ENCODE data around the gene MSX1.

MSX1 gene

GRCh38 chr4:4869731-4870571 lies 10.5 kb downstream of the MSX1 start:
- DNase-seq (ENCODE audit: low spot score): no peak

DNA sequence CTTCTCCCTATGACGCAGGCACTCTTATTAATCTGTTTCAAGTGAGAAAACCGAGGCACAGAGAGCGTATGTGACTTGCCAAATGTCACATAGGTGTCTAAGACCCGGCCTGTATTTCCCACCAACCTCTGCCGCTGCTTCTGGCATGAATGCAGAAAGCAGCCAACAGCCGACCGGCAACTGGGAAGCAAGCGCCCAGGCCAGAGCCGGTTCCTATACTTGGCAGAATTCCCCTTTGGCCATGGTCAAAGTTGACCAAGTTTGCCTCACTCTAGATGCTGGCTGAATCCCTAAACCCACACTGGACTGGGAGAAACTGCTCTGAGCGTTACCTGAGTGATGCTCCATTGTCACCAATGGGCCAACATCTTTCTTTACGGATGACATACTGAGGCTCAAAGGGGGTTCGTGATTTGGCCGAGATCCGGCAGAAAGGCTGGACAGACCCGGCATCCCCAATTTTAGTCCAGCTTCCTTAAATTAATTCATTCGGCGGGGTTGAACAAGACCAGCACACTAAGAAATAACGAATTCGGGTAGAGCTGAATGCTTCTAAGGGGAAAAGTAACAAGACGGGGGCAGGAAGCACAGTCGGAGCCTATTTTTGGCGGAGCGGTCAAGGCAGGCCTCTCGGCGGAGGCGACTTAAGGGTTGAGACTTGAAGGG lies 11.2 kb downstream of the MSX1 start:
- DNase-seq (ENCODE audit: low spot score): no peak

DNA sequence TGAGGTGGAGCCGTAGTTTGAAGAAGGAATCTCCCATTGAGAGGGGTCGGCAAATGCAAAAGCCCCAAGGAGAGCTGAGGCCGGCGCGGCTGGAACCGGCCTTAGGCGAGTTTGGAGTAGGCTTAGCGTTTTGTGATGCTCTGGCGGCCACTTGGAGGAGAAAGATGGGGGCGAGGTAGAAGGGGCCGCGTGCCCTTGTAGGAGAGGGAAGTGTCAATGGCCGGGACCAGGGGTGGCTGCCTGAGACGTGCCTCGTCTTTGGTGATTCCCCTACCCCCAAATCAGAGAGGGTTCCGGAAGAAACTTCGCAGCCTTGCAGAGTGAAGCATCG lies 11.7 kb downstream of the MSX1 start:
- DNase-seq (ENCODE audit: low spot score): no peak

DNA sequence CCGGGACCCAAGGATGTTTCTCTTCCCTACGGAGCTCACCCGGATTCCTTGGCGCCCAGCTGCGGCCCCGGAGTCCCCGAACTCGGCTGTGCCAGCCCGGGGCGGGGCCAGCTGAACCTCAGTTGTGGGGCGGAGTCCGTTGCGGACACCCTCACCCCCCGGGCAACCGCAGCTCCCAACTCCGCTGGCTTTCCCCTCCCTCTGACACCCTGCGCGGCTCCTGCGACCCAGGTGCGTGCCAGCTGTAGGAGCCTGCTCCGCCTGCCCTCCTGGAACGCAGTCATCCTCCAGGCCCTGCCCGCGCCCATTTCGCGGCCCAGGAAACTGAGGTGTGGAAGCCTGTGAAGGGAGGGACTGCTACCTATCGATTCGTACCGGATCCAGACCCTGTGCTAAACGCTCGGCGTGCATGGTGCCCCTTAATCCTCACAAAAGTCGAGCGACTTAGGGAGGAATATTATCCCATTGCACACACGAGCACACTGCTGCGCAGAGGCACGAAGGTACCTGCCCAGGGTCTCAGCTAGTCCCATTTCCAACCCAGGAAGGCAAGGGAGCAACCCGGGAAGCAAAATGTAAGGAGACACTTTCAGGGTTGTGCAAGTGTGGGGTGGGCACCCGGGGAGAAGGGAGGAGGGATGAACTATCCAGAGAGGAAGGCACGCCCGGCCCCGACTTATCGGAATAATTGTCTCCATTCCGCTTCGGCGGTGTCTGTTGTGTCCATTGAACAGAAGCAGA lies 12.3 kb downstream of the MSX1 start:
- no peak for DNase-seq (ENCODE audit: low spot score)

- DNase-seq (ENCODE audit: low spot score): peak; percentile 69
Observed at GRCh38 chr4:4872314-4872903, 12.9 kb downstream of the MSX1 start.

- no peak for DNase-seq (ENCODE audit: low spot score)
Observed at GRCh38 chr4:4873203-4873602, 13.7 kb downstream of the MSX1 start.

GRCh38 chr4:4874254-4874653 lies 14.8 kb downstream of the MSX1 start:
- DNase-seq (ENCODE audit: low spot score): no peak

- peak; percentile 73 for DNase-seq (ENCODE audit: low spot score)
Observed at GRCh38 chr4:4875147-4875546, 15.7 kb downstream of the MSX1 start.

- DNase-seq (ENCODE audit: low spot score): peak; percentile 63
Observed at GRCh38 chr4:4875611-4876010, 16.1 kb downstream of the MSX1 start.

- no peak for DNase-seq (ENCODE audit: low spot score)
Observed at GRCh38 chr4:4876945-4877661, 17.6 kb downstream of the MSX1 start.

GRCh38 chr4:4880492-4880891 lies 21.0 kb downstream of the MSX1 start:
- peak; percentile 58 for DNase-seq (ENCODE audit: low spot score)

DNA sequence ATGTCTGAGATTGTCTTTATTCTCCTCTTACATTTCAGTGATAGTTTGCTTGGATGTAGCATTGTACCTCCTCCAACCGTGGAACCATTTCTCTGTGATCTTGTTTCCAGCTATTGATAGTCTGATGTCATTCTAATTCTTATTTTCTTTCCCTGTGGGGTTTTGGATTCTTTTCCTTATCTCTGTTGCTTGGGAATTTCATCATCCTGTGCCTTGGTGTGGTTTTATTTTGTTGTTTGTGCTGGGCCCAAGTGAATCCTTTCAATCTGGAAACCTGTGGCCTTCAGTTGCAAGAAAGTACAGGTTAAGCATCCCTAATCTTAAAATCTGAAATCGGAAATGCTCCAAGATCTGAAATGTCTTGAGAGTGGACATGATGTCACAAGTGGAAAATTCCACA lies 22.0 kb downstream of the MSX1 start:
- DNase-seq (ENCODE audit: low spot score): no peak

DNA sequence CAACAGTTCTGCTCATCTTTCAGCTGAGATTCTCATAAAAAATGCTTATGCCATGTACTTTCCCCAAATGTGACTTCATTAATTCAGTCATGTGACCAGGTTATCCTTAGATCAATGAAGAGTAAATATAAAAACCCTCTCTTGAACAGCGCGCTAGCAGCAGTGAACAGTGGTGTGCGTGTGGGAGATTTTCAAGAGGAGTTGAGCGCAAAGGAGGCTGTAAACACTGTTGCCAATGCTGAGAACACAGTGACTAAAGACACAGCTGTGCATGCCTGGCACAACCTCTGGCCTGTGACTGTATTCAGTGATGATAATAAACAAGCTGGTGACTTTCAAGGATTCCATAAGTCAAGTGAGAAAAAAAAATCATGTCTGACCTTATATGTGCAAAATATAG lies 25.1 kb downstream of the MSX1 start:
- no peak for DNase-seq (ENCODE audit: low spot score)

DNA sequence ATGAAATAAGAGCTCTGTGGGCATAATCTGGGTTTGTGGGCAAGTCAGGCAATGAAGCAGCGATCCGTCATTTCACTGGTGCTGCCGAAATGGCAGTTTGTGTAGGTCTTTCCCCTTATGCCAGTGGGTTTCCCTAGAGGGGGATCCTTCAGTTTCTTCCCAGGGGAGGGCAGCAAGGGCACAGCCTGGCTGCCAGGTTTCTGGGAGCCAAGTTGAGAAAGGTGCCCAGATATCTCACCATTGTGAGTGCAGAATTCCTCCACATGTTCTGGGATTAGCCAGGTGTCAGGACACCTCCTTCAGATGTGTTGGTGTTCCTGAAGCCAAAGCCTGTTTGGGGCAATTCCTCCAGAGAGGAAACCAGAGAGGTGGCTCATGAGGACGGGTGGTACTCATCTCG lies 28.0 kb downstream of the MSX1 start:
- no peak for DNase-seq (ENCODE audit: low spot score)

DNA sequence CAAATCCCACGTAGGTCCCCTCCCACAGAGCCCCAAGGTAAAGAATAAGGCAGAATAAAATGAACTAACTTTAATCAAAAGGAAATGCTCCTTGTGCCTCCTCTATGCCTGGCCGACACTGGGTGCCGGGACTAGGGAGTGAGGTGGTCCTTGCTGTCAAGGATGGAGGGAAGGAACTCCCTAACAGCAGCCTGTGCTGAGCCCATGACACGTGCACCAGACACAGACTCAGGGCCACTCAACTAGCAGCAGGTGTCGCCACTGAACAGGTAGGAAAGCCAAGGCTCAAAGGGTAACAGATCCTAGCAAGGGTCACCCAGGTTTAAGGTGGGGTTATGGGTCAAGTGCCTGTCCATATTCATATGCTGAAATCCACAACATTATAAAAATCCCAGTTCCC lies 29.2 kb downstream of the MSX1 start:
- DNase-seq (ENCODE audit: low spot score): no peak

- DNase-seq (ENCODE audit: low spot score): no peak
Observed at GRCh38 chr4:4889781-4890180, 30.3 kb downstream of the MSX1 start.

- DNase-seq (ENCODE audit: low spot score): no peak
Observed at GRCh38 chr4:4890574-4891255, 31.2 kb downstream of the MSX1 start.

- DNase-seq (ENCODE audit: low spot score): no peak
Observed at GRCh38 chr4:4893721-4894120, 34.3 kb downstream of the MSX1 start.

- DNase-seq (ENCODE audit: low spot score): no peak
Observed at GRCh38 chr4:4899202-4899925, 39.9 kb downstream of the MSX1 start.

GRCh38 chr4:4901877-4902276 lies 42.4 kb downstream of the MSX1 start:
- DNase-seq (ENCODE audit: low spot score): no peak

DNA sequence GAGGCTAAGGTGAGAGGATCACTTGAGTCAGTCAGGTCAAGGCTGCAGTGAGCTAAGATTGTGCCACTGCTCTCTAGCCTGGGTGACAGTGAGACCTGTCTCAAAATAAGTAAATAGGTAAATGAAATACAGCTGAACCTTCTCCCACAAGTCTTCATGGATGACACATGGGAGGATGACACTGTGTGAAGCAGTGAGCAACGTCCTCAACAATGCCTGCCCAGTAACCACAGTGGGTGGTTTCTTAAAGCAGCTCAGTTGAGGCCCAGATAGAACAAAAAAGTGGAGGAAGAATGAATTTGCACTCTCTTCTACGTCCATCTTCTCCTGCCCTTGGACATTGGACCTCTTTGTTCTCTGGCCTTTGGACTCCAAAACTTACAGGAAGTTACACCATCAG lies 52.7 kb downstream of the MSX1 start:
- DNase-seq (ENCODE audit: low spot score): no peak

Measured in cerebellar cortex (tissue), 1 donor.